Calu3 (cell line): Measurements from ENCODE around the gene VPS52. TPM values are rescaled to one million over a fixed set of nuclear protein-coding genes. Genes with fewer than 3 reads are reported as not detected.

Experiments used
- BruUV-seq: library from RNA; stranded (reverse); fragments of 400-500 nt; replicated peaks from 2 replicates; lab custom pipeline; 2021; lab: Mats Ljungman, UMichigan
- CTCF ChIA-PET: fragments of 300-600 bp; sonication (Branson Sonifier 250); formaldehyde crosslinking; loops from one replicate; lab custom pipeline; 2022; ENCODE audit warnings: antibody characterized with exemption; lab: Charles Lee
- DNase-seq: peaks from one replicate; pipeline ENCODE4 v3.0.0; 2022
- H3K27ac Mint-ChIP-seq: one replicate; pipeline ENCODE4 v1.8.0; 2022; ENCODE audit warnings: mixed read lengths; ENCODE audit not compliant: unreplicated experiment
- H3K27me3 Mint-ChIP-seq: one replicate; pipeline ENCODE4 v1.8.0; 2022; ENCODE audit warnings: mixed read lengths; ENCODE audit not compliant: unreplicated experiment
- H3K36me3 Mint-ChIP-seq: one replicate; pipeline ENCODE4 v1.8.0; 2022; ENCODE audit warnings: mild to moderate bottlenecking, moderate library complexity, mixed read lengths; ENCODE audit not compliant: insufficient read depth, unreplicated experiment
- H3K4me1 Mint-ChIP-seq: one replicate; pipeline ENCODE4 v1.8.0; 2022; ENCODE audit warnings: mild to moderate bottlenecking, low read depth, mixed read lengths; ENCODE audit not compliant: unreplicated experiment
- H3K4me3 Mint-ChIP-seq: one replicate; pipeline ENCODE4 v1.8.0; 2022; ENCODE audit warnings: mild to moderate bottlenecking, low read depth, moderate library complexity, mixed read lengths; ENCODE audit not compliant: unreplicated experiment
- H3K9me3 Mint-ChIP-seq: one replicate; pipeline ENCODE4 v1.8.0; 2022; ENCODE audit warnings: low read depth, mixed read lengths; ENCODE audit not compliant: unreplicated experiment
- intact Hi-C: fragments of 100-400 bp; cut with micrococcal nuclease; formaldehyde crosslinking; loops from one replicate; pipeline ENCODE4 v1.10.0; 2022; ENCODE audit not compliant: unreplicated experiment
- total RNA-seq: library from RNA; stranded (reverse); gene quantifications from 2 replicates; pipeline ENCODE4 v1.2.3, GENCODE V29; 2022
- TF ChIP-seq, protein P1 (sequence below): fragments of 200-600 bp; IDR thresholded peaks from one replicate; pipeline ENCODE4 v1.8.0; 2022; ENCODE audit warnings: antibody characterized with exemption; ENCODE audit not compliant: unreplicated experiment

The VPS52 gene
- total RNA-seq, 1 experiment from 2014 or later, result 99.7 TPM

DNA sequence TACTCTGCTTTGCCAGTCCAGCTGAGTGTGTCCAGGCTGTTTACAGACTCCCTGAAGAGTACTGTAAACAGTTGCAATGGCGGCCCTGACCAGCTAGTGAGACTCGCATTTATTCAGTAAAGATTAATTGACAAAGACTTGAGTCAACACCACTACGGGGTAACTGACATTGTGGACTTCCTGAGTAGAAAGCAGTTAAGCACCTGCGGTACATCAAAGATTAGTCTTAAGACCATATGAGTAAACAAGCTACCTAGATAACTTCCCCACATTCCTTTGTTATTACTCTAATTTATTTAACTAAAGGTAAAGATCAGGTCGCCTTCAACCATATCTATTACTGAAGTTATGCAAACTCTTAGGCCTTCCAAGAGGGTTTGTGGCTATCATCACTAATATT lies 12.6 kb downstream of the VPS52 start:
- CTCF ChIA-PET, result no interaction called here
- intact Hi-C loops, result no loop called here
- peaks cover 40% of the 10 kb centered on the region for H3K36me3 Mint-ChIP-seq

DNA sequence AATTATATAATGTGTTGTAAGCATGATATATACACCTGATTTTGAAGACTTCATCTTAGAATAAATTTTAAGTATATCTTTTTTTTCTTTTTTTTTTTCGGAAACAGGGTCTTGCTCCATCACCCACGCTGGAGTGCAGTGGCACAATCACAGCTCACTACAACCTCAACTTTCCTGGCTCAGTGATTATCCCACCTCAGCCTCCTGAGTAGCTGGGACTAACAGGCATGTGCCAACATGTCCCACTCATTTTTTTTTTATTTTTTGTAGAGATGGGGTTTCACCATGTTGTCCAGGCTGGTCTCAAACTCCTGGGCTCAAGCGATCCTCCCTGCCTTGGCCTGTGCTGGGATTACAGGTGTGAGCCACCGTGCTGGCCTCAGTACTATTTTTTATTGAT lies 17.1 kb downstream of the VPS52 start:
- no peaks in the 10 kb centered on the region for H3K9me3 Mint-ChIP-seq
- no peak for DNase-seq
- H3K36me3 Mint-ChIP-seq, result peaks cover 48% of the 10 kb centered on the region
- no TSS peak for BruUV-seq
- CTCF ChIA-PET, result interaction anchor here (0.6 kb wide), 1 partner anchor 23 kb away, joined by 10 read pairs; no protein-coding TSS in a partner anchor
- H3K27ac Mint-ChIP-seq, result no peak overlapping the region
- peaks cover 12% of the 10 kb centered on the region for H3K4me1 Mint-ChIP-seq
- no peak overlapping the region for H3K4me3 Mint-ChIP-seq
- TF ChIP-seq, protein P1, sequence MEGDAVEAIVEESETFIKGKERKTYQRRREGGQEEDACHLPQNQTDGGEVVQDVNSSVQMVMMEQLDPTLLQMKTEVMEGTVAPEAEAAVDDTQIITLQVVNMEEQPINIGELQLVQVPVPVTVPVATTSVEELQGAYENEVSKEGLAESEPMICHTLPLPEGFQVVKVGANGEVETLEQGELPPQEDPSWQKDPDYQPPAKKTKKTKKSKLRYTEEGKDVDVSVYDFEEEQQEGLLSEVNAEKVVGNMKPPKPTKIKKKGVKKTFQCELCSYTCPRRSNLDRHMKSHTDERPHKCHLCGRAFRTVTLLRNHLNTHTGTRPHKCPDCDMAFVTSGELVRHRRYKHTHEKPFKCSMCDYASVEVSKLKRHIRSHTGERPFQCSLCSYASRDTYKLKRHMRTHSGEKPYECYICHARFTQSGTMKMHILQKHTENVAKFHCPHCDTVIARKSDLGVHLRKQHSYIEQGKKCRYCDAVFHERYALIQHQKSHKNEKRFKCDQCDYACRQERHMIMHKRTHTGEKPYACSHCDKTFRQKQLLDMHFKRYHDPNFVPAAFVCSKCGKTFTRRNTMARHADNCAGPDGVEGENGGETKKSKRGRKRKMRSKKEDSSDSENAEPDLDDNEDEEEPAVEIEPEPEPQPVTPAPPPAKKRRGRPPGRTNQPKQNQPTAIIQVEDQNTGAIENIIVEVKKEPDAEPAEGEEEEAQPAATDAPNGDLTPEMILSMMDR, result no peak
- intact Hi-C loops, result no loop called here
- no peaks in the 10 kb centered on the region for H3K27me3 Mint-ChIP-seq

More for the DNA sequence above, 12.6 kb downstream of the VPS52 start:
- no peaks in the 10 kb centered on the region for H3K27me3 Mint-ChIP-seq
- H3K4me3 Mint-ChIP-seq, result no peak overlapping the region
- no peak overlapping the region for H3K27ac Mint-ChIP-seq
- DNase-seq, result no peak
- TF ChIP-seq, protein P1, result no peak
- no peaks in the 10 kb centered on the region for H3K9me3 Mint-ChIP-seq
- BruUV-seq, result no TSS peak
- H3K4me1 Mint-ChIP-seq, result peaks cover 10% of the 10 kb centered on the region

DNA sequence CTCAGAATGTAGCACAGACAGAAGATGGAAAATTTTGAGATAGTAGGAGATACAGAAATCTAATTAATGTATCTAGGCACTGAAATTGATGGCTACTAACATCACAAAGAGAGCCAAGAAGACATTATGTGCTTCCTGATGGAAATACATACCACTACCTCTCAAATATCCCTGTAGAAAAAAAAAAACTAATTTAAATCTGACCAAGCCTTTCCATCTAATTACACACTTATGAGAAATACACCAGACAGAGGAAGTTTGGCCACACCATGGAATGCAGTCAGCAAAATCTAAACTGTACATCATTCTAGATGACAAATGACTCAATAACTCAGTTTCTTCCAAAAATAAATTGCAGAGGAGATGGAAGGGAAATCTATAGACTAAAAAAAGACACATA lies 18.9 kb downstream of the VPS52 start:
- no TSS peak for BruUV-seq
- DNase-seq, result no peak
- peaks cover 25% of the 10 kb centered on the region for H3K4me1 Mint-ChIP-seq
- H3K27me3 Mint-ChIP-seq, result no peaks in the 10 kb centered on the region
- CTCF ChIA-PET, result interaction anchor here (0.7 kb wide), 1 partner anchor 145 kb away, joined by 4 read pairs; no protein-coding TSS in a partner anchor
- H3K4me3 Mint-ChIP-seq, result no peak overlapping the region
- peaks cover 51% of the 10 kb centered on the region for H3K36me3 Mint-ChIP-seq
- TF ChIP-seq, protein P1, result no peak
- intact Hi-C loops, result no loop called here
- H3K27ac Mint-ChIP-seq, result no peak overlapping the region
- no peaks in the 10 kb centered on the region for H3K9me3 Mint-ChIP-seq

DNA sequence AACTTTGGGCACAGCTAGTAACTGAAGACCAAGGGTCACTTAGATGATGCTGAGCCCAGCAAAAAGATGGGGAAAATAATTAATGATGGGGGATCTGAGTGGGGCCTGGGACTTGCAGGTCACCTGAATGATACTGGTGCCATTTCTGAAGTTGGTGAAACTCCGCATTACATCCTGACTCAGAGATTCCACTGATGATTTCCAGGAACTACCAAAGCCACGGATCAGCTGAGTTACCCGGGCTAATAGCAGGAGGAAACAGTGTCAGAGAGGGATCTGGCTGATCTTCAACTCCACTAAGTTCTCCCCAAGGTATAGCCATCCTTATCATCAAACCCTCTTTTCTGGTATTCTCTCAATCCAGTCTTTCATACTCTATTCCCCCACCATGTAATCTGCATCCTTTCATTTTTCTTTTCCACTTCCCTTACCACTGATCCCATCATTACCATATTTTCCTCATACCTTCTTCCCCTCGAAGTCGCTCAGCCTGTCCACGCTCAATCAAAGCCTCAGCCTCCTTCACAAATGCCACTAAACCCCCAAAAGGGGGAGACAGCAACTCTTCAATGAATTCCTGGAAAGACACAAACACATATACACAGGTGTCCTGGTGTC lies 20.2 kb downstream of the VPS52 start:
- peaks cover 26% of the 10 kb centered on the region for H3K4me1 Mint-ChIP-seq
- BruUV-seq, result no TSS peak
- TF ChIP-seq, protein P1, result no peak
- no peaks in the 10 kb centered on the region for H3K9me3 Mint-ChIP-seq
- no peak overlapping the region for H3K27ac Mint-ChIP-seq
- no peak for DNase-seq
- intact Hi-C loops, result no loop called here
- H3K27me3 Mint-ChIP-seq, result peaks cover 2% of the 10 kb centered on the region
- CTCF ChIA-PET, result interaction anchor here (0.6 to 0.7 kb wide), 2 partner anchors 101 to 176 kb away, joined by 3 to 7 read pairs; partner anchors contain the start of gene HLA-DPB1
- no peak overlapping the region for H3K4me3 Mint-ChIP-seq
- H3K36me3 Mint-ChIP-seq, result peaks cover 44% of the 10 kb centered on the region
